Measurements from ENCODE around the gene SHBG. TPM values are rescaled to one million over a fixed set of nuclear protein-coding genes. Genes with fewer than 3 reads are reported as not detected.

The SHBG gene
- total and polyA plus RNA-seq, 10 of the 15 experiments (the other 5 are each of a cell fraction or from before 2014, with no cell fraction given), result not detected

GRCh38 chr17:7626307-7626706, 3.6 kb upstream of the SHBG start:
- no peaks in the 10 kb centered on the region for H3K9me3 ChIP-seq (replicated peaks; ENCODE audit: control insufficient read depth, insufficient read depth, low read length)
- no peaks in the 10 kb centered on the region for H3K36me3 ChIP-seq (ENCODE audit: control insufficient read depth in 2 of 2, insufficient read depth in 2 of 2, low read length in 1 of 2)
- peaks cover 3% of the 10 kb centered on the region for H3K4me1 ChIP-seq (ENCODE audit: control insufficient read depth, insufficient read depth, low read length)
- H4K20me1 ChIP-seq (ENCODE audit: control insufficient read depth, insufficient read depth), result no peaks in the 10 kb centered on the region
- CTCF ChIA-PET, result interaction anchor here (1.1 to 2.6 kb wide), 4 partner anchors 12 to 270 kb away, joined by 3 to 38 read pairs (median 13); partner anchors contain the start of genes FXR2, TP53 and WRAP53
- in situ Hi-C loops (cut with MboI), result no loop called here
- RAD21 ChIA-PET (ENCODE audit: unreplicated experiment), result interaction anchor here (2.0 to 3.0 kb wide), 2 partner anchors 12 to 47 kb away, joined by 8 to 20 read pairs; partner anchors contain the start of genes CD68 and FXR2
- H3K79me2 ChIP-seq (ENCODE audit: control insufficient read depth, insufficient read depth, low read length), result peaks cover 2% of the 10 kb centered on the region
- H3K4me3 ChIP-seq, result peak overlapping the region; percentile 100; the same call in 1 of the 2 replicates
- WGBS (ENCODE audit: insufficient coverage, insufficient replicate concordance, low lambda C conversion rate, missing lambda C conversion rate), result 98% methylated on average over 7 of the region's 7 CpGs
- SMC1A ChIA-PET (ENCODE audit: uncharacterized antibody, unreplicated experiment), result interaction anchor here (1.7 to 2.3 kb wide), 2 partner anchors 12 to 62 kb away, joined by 5 to 19 read pairs; partner anchors contain the start of genes FXR2, TP53 and WRAP53
- TSS peak; percentile 95 for BruUV-seq (replicated peaks)
- intact Hi-C loops (cut with micrococcal nuclease; ENCODE audit: unreplicated experiment), result no loop called here
- ATAC-seq (no peak), DNase-seq (ENCODE audit: low read depth, low spot score) (no peak), FAIRE-seq (no peak)
- no peaks in the 10 kb centered on the region for H3K27me3 ChIP-seq (replicated peaks in 1 of 2; ENCODE audit: control insufficient read depth in 2 of 2, insufficient read depth in 2 of 2, low read length in 1 of 2)
- H3K9ac ChIP-seq (ENCODE audit: control insufficient read depth, insufficient read depth, low read length), result no peak overlapping the region
- TF ChIP-seq E2F4 (IDR thresholded peaks at IDR 0.05; ENCODE audit: low read depth, low read length) (no peak), ASH2L (IDR thresholded peaks at IDR 0.05; ENCODE audit: borderline replicate concordance, low read depth) (no peak), CBX3 (IDR thresholded peaks at IDR 0.05; ENCODE audit: borderline replicate concordance, low read depth) (no peak), NKRF (conservative IDR thresholded peaks at IDR 0.05) (no peak), ZNF24 (IDR thresholded peaks at IDR 0.05) (no peak), HDAC6 (IDR thresholded peaks at IDR 0.05; ENCODE audit: unreplicated experiment) (no peak), ELK1 (IDR thresholded peaks at IDR 0.05; ENCODE audit: low read depth, low read length) (no peak), SIX5 (IDR thresholded peaks at IDR 0.05; ENCODE audit: low read depth, low read length, severe bottlenecking) (no peak), ZSCAN29 (IDR thresholded peaks at IDR 0.05) (no peak), FOXK2 (IDR thresholded peaks at IDR 0.05) (no peak), RBBP5 (conservative IDR thresholded peaks at IDR 0.05) (no peak)
- H3K27ac ChIP-seq (ENCODE audit: control insufficient read depth, insufficient read depth), result no peak overlapping the region
- peak overlapping the region; percentile 81 for H3K4me2 ChIP-seq (ENCODE audit: control insufficient read depth, insufficient read depth)
- POLR2A ChIA-PET, result interaction anchor here (2.1 to 2.7 kb wide), 2 partner anchors 43 to 60 kb away, joined by 9 to 33 read pairs; partner anchors contain the start of genes MPDU1, TP53 and WRAP53
- H2AFZ ChIP-seq (ENCODE audit: control insufficient read depth, low read depth, low read length), result no peak overlapping the region
